Adrenal gland (tissue), 5 donors: ENCODE measurements around the gene SELENOP.

Experiments
- POLR2A ChIP-seq, 2 donors: fragments of 450-650 bp; IDR thresholded peaks; one replicate each; pipeline ENCODE4 v1.6.1; 2017; ENCODE audit warnings: antibody characterized with exemption in 2 of 2, mild to moderate bottlenecking in 2 of 2, moderate library complexity in 1 of 2
- TF ChIP-seq, protein P1 (sequence below), 6 experiments: fragments of 450-650 bp in 4 of 6; fragments of 200-600 bp in 2 of 6; sonication (generic) in 1 of 6; IDR thresholded peaks; 1 replicate in 5 of 6; 2 replicates in 1 of 6; pipeline versions ENCODE4 v1.5.1 to v1.8.0; 2016 to 2021; ENCODE audit warnings: antibody characterized with exemption in 6 of 6, mild to moderate bottlenecking in 2 of 6, moderate library complexity in 1 of 6
- donor health status: DM: no; HTN: no; CAD: no.

DNA sequence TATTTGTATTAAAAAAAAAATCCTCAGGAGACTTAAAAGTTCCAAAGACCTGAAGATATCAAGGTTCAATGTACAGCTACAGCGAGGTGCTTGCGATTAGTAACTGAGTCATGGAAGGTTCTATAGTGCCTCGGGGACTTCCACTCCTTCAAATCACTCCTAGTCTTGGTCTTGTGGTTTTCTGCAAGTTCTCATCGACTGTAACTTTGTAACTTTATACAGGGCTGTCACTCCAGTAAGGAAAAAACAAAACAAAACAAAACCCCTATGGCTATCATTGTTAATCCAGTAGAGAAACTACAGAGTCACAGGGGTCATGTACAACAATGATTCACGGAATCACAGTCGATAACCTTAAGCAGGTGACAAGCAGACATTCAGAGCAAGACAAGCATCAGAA is 39.8 kb upstream of the SELENOP start:
- TF ChIP-seq, protein P1, sequence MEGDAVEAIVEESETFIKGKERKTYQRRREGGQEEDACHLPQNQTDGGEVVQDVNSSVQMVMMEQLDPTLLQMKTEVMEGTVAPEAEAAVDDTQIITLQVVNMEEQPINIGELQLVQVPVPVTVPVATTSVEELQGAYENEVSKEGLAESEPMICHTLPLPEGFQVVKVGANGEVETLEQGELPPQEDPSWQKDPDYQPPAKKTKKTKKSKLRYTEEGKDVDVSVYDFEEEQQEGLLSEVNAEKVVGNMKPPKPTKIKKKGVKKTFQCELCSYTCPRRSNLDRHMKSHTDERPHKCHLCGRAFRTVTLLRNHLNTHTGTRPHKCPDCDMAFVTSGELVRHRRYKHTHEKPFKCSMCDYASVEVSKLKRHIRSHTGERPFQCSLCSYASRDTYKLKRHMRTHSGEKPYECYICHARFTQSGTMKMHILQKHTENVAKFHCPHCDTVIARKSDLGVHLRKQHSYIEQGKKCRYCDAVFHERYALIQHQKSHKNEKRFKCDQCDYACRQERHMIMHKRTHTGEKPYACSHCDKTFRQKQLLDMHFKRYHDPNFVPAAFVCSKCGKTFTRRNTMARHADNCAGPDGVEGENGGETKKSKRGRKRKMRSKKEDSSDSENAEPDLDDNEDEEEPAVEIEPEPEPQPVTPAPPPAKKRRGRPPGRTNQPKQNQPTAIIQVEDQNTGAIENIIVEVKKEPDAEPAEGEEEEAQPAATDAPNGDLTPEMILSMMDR (IDR thresholded peaks at IDR 0.05): no peak
- no peak for TF ChIP-seq POLR2A (IDR thresholded peaks at IDR 0.05)
